ENCODE data around the gene BCAS1.

Gene BCAS1

DNA sequence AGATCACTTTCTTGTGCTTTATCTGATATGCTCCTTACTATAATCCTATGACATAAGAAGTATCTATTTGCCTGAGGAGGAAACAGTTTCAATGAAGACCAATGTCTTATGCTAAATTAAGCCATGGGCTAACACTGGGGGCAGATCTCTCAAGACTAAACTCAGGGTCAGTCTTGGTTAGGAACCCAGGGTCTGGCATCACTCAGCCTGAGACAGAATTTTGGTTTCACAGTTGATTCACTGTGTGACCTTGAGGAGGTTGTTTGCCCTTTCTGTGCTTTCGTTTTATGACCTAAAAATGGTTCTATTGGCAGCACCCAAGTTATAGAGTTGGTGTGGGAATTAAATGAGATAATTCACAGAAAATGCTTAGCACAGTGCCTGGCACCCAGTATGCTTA, 4.9 kb upstream of the BCAS1 start:
- no peak for DNase-seq

DNA sequence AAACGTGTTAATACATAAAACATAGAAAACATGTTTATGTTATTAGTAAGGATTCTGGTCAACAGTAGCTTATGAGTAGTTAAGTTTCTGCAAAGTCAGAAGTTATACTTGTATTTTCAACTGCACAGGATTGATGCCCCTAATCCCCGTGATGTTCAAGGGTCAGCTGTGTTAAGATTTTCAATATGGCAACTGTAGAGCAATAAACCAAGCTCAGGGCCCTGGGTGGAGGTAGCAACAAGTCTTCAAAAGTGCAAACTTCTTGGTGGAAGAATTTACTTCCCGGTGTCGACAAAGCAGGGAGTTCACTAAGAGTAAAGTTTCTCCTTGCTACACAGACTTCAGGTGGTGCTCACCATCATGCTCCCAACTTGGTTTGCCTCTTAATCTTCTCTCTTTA, 4.1 kb upstream of the BCAS1 start:
- no peak for DNase-seq

DNA sequence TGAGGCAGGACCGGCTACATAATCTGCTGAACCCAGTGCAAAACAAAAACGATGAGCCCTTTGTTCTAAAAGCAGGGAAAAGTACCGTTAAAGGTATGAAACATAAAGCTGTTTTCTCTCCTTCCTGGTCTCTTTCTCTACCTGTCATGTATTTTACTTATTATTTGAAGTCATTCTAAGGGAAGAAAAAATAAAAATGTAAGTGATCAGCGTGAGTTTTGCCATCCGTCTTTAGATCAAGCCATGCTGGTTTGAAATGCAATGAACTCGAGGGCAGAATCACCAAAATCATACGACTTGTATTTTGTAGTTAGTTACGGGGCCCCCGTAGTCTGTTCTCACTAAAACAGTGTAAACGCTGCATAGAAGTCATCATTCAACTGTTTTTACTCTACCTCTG, 2.9 kb upstream of the BCAS1 start:
- no peak for DNase-seq

DNA sequence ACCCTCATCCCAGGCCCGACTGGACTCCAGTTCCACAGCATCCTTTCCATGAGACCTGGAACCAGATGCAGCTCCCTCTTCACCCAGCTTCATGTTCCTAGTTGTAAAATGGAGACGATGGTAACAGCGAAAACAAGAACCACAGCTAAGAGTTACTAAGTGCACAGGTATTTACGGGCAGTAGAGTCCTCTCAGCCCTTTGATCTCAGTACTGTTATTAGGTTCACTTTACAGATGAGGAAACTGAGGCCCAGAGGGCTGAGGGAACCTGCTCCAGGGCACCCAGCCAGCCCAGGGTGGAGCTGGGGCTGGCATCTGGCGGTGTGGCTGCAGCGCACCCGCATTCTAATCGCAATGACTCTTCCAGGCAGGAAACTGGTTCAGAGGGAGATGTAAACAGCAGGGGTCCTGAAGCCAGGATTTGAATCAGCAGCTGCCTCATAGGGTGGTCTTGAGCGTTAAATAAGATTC, 858 bp downstream of the BCAS1 start:
- no peak for DNase-seq

DNA sequence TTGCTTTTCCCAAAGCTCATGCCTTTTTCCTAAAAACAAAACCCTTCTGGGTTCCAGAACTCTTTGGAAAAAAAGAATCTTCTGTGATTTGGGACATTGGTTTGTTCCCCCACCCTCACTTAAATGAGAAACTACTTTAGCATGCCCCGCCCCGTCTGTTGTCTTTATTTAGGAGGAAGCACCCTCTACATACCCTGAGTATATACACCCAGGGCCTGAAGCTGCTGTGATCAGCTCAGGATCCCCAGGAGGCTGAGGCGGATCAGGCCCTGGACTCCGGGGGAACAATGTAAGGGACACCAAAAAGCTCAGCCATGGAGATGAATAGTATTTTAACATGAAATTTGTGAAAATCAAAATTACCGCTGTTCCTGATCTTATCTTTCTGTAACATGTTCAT, 1.4 kb downstream of the BCAS1 start:
- no peak for DNase-seq

DNA sequence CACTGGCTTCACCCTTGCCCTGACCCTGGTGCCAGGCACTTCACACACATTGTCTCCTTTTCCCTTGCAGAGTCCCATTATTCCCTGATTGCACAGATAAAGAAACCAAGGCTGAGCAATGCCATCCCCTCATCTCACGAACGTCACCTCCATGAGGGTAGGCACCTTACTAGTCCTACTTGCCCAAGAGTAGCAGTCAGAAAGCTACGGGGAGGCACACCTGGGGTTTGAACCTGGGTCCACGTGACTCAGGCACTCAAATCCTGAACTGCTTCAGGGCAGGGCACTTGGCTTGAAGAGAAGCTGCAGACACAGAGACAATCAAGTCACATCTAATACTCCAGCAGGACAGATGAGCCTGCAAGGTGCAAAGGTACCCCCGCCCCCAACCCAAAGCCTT, 1.9 kb downstream of the BCAS1 start:
- no peak for DNase-seq

DNA sequence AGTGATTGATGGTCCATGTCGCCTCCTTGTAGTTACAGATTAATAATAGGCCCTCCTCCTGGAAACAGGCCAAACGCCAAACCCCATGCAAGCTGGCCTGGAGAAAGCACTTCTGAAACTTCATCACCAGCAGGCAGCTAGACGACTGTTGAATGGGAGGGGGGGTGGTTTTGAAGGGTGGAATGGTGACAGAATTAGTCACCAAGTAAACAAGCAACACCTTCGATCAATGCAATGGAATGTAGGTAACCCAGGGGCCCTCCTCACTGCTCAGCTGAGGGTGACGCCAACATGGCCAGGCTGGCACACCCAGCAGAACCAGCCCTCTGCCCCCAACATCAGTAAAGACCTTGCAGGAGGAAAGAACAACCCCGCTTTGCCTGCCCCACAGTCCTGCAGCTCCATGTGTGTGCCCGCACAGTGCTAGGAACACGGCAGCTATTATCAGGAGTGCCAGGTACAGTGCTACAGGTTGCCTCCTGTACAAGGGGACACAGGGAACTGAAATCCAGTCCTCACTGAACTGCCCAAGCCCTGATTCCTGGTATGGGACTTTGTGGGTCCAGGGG, 2.7 kb downstream of the BCAS1 start:
- DNase-seq = no peak

DNA sequence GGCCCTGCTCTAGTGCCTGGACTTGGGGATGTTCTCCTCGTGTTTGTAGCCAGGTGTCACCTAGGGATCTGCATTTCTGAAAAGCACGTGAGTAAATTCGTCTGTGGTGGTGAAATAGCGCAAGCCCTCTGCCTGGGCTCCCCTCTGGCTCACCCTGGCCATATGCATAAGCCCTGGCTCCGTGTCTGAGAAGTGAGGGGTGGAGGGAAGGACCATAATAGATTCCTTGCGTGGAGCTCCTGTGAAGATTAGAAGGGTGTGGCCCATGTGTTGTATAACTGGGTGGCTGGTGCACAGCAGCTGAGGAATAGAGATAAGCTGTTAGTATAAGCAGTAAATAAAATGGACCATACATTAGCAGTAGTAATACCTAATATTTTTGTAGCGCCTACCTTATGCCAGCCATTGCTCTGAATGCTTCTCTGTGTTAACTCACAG, 4.8 kb downstream of the BCAS1 start:
- DNase-seq = no peak

DNA sequence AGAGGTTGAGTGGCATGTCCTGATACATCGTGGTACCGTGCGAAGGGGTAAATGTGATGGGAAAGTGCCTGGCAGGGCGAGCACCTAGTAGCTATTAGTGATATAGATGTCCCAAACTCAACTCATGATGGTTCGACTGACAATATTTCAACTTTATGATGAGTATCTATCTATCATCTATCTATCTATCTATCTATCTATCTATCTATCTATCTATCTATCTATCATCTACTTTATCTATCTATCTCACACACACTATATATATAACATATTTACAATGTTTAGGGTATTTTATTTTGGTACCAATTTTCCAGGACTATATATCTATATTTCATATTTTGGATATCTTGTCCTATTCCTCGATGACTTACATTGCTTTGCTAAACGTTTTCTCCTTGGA, 5.5 kb downstream of the BCAS1 start:
- DNase-seq = no peak

DNA sequence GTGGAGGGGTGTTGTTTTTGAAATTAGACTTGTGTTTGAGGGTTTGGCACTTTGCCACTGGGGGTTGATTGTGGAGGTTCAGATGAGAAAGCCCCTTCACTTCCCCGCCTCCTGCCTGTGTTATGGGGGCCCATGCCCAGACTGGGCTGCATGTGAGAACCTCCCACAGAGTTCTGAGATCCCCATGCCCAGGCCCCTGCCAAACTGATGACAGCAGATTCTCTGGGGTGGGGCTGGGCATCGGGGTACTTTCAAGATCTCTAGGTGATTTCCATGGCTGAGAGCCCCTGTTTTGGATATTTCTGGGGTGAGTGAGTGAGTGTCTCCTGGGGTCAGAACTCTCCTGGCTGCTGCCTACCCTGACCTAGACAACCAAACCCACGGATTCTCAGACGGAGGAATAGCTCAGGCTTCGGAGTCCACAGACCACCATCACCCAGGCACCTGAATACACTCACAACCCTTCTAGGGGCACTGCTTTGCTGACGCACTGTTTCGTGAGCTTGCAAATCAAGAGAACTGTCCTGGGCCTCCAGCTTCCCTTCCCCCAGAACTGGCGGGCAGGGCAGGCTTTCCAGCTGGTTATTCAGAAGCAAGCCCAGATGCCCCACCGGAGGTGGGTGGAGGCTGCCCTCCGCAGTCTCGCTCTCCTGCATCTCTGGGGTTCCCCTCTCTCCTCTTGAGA, 6.3 kb downstream of the BCAS1 start:
- DNase-seq = no peak

DNA sequence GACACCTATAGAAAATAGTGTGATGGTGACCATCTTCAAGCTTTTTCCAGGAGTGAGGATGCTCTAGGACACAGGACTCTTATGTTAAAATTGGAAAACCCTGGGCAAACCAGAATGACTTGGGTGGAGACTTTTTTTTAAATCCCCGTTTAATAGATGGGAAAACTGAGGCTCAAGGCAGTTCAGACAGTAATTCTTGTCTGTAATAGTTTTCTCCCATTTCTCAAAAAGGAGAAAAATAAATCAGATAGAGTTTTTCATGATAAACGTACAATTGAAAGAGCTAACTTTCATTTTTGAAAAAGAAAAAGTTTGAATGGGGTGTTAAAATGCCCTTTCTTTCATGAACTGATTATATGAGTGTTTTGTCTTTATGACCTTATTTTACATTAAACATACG, 6.8 kb downstream of the BCAS1 start:
- DNase-seq = no peak

DNA sequence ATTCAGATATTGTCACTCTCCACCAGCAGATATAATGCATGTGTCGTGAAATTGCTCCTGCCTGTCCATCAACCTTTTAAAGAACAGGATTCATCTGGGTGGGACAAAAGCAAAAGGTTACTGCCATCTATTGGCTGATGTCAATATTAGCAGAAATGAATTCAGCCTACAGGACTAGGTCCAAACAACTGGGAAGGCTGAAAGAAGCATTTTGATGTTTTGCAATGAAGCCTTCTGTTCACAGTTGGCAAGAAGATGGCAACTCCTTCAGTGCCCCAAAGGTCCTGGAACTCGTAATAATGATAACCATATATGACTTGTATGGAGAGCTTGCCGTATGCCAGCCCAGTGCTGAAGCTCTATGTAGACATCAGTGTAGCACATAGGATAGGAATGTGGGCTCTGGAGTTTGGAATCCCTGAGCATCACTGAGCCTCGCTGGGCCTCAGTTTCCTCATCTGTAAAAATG, 7.5 kb downstream of the BCAS1 start:
- DNase-seq = peak; percentile 19 to 56

DNA sequence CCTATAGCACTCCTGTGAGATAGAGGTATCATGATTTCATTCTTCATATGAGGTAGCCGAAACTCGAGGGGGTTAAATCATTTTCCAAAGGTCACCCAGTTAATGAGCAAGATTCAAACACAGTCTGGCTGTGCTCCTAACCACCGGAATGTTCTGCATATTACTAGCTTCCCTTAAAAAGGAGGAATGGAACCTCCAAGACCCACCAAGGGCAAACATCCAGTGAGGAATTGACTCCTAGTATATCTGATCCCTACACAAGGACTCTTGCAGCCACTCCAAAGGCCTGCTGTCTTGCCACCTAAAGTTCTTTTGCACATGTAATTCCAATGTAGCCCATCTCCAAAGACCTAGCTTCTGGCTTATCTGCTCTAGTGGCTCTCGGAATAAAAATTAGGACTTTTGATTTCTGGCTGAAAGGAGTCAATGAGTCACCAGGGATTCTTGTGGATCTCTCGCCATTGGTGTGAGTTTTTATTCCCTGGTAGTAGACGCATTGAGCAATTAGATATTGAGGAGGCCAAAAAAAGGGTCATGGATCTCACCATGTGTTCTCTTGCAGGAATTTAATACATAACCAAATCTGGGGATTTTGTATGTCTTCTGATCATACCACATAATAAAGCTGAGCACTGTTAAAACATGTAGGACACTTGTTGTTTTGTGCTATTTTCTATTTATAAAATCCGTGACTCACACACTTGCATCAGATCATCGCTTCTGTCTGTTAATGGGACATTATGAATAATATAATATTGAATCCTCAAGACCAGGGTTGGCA, 9.1 kb downstream of the BCAS1 start:
- no peak for DNase-seq

DNA sequence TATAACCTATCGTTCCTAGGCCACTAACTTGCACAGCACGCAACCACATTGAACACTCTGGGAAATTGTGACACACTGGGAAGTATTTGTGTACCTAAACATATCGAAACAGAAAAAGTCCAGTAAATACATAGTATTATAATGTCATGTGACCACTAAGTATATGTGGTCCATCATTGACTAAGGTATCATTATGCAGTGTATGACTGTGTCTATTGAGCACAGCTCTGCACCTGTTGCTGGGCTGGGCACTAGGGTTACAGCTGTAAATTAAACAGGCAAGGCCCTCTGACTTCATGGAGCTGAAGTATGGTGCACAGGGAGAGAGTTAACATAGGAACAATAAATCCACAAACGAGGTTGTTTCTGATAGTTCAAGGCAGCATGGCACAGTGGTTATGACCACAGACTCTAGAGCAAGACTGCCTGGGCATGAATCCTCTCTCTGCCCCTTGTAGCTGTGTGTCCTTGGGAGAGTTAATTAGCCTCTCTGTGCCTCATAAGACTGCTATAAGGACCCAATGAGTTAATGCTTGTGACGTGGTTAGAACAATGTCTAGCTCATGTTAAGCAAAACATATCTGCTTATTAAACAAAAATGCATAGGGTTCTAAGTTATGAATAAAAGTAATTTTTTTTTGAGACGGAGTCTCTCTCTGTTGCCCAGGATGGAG, 10.6 kb downstream of the BCAS1 start:
- DNase-seq = no peak

DNA sequence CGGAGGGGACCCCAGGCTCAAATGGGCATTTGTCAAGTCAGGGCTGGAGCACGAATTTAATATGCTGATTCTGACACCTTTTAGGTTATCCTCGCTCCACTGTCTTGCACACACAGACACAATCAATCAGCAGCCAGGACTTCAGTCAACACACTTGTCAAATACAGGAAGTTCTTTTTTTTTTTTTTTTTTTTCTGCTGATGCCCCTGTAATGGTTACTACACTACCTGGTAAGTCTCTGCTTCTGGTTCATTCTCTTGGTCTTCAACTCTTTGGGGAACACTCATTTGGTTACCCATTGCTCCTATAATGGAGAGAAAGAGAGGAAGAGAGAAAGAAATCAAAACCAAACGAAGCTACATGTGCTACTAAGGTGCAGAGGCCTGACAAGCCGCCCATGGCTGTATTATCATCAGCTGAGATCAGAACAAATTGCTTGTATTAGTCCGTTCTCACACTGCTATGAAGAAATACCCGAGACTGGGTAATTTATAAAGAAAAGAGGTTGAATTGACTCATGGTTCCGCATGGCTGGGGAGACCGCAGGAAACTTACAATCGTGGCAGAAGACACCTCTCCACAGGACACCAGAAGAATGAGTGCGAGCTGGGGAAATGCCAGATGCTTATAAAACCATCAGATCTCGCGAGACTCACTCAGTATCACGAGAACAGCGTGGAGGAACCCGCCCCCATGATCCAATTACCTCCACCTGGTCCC, 11.8 kb downstream of the BCAS1 start:
- no peak for DNase-seq

DNA sequence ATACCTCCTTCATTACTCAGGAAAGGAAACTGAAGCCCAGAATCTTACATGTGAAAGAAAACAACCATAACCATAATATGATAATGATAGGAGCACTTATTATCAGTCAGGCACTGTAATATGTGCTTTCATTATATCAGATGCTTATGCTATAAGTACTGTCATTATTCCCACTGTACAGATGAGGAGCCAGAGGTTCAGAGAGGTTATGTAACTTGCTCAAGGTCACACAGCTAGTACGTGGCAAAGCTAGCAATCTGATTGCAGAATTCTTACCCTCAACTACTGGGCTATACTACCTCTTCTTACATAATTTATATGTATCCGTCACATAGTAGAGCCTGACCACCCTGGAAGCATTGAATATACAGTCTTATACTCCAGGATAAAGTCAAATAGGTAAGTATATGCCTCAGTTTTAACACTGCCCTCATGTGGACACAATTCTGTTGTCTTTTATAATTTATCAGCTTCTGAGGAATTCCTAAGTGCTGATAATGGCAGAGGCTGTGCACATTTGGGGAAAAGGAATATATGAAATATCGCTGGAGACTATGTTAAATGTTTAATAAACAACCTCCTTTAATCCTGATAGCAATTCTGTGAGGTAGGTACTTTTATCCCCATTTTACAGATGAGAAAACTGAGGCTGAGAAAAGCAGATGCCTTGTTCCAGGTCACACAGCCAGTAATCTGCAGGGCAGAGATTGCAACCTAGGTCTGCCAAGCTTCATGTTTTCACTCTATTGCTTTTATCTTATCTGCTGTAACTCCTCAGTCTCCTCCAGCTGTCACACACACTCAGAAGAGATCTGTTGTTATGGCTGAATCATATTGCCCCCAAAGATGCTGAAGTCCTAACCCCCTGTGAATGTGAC, 13.4 kb downstream of the BCAS1 start:
- DNase-seq = no peak

DNA sequence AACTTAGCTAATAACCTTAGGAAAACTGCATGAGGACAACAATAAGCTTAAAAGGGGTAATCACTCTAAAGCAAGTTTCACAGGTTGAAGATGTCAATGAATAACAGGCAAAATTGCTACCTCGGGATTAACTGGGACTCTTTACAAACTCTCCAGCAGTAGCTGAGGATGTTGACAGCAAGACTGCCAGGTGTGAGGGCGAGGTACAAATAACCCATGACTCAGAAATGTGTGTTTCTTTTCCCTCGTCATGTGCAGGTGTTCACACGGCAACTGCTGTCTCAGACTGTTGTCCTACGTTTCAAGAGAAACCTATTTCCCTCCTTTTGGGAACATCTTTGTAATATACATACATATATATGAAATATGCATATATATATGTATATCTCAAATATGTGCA, 15.9 kb downstream of the BCAS1 start:
- DNase-seq = no peak

DNA sequence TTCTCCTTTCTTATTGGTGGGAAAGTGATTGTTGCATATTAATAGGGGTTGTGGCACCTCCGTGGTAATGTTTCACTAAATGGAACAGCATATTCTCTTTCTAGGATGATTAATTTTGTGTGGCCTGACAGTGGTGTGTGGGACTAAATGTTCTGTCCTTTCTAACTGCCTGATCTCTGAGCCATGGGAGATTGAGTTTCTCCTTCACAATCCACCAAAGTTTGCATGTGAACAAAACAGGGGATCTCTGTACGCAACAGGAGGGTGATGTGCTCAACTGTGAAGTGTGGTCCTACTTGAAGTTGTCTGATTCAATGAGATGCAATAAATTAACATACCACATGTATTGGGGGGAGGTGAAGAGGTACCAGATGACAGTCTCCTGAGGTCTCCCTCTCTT, 19.3 kb downstream of the BCAS1 start:
- no peak for DNase-seq

DNA sequence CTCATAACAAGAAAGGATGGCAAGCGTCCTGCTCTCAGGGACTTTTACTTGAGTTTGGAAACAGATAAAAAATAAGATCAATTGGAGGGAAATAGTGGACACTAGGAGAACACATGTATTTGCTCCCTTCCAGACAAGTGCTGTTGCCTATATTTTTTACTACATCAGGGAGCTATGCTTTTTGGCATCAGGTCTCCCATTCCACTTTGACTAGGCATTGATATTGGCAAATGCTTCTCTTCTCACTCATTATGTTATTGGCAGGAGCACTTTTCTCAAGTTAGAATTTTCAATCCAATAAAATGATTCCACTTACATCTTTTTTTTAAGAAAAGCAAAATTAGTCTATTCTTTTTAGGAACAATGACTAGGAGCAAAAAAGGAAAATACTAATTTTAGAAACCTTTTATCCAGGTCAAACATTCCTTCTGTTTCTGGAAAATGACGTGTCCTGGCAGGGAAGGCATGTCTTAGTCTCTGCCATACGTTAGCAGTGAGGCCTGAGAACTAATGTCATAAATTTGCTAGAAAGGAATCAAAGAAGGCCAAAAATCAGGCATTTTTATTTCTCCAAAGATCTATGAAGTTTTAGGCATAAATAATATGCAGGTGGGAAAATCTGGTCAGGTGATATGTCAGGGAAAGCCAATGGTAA, 21.4 kb downstream of the BCAS1 start:
- DNase-seq = no peak

DNA sequence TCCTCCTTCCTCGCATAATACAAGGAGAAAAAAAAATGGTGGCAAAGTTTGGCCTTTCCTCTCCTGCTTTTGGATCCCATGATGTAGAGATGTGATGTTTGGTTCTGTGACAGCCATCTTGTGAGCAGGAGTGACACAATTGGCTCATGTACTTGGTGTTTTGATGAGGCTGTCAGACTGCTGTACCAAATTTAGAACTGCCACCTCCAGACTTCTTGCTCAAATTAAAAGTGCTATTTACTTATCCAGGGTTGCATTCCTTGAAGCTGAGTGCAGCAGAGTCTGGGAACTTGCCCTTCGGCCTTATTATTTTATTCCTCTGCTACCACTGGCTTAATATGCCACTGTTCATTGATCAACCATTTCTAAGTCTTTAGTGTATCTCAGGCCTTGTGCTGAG, 21.9 kb downstream of the BCAS1 start:
- DNase-seq = no peak

DNA sequence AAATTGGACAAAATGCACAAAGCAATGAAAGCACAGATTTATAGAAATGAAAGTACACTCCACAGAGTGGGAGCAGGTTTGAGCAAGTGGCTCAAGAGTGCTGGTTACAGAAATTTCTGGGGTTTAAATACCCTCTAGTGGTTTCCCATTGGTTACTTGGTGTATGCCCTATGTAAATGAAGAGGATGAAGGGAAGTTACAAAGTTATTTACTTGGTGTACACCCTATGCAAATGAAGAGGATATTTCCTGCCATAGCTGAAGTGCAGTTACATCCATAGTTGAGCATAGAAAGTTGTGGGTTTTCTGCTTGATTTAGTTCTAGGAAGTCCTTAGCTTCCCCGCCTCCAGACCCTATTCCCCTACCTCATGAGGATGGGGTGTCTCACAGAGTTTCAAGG, 22.7 kb downstream of the BCAS1 start:
- DNase-seq = no peak
